NOMO-1 treated with DMSO at 0.1 percent for 48 hours (cell line): ENCODE measurements around the gene DENND6A.

Experiments
- DNase-seq: peaks from one replicate; lab custom pipeline; 2025; ENCODE audit not compliant: unreplicated experiment; lab: John Stamatoyannopoulos, UW

DENND6A gene

DNA sequence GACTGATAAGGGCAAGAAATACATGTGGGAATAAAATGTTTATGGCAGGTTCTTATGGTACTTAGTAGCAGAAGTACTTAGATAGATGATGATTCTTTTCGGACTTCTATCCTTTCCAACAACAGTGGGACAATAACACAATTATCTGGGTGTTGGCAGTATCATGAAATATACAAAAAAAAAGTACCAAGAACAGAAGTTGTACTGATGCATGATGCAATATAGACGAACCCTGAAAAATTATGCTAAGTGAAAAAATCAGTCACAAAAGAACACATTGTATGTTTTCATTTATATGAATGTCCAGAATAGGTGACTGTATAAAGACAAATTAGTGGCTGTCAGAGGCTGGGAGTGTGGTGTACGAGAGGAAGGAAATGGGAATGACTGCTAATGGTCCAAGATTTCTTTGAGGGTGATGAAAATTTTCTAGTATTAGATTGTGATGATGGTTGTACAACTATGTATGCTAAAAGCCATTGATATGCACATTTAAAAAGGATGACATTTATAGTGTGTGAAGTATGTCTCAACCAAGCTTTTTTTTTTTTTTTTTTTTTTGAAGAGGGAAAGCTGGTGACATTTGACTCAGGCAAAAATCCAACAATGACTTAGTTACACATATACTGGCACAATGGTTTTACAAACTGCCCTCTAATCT, 116.8 kb downstream of the DENND6A start:
- DNase-seq = no peak
